Measurements from ENCODE around the gene CD209.
A peak's percentile ranks its signal among the peaks of the same experiment; 100 is the strongest.
"Not testable (repeated sequence)": the region's sequence is repeated elsewhere in the genome, so short reads cannot be mapped to it uniquely, and the experiment has no call there.

Gene CD209

GRCh38 chr19:7772752-7773291 lies 25.5 kb upstream of the CD209 start:
- ChIA-PET POLR2A (no interaction called here), CTCF (no interaction called here)
- TF ChIP-seq, protein P1, sequence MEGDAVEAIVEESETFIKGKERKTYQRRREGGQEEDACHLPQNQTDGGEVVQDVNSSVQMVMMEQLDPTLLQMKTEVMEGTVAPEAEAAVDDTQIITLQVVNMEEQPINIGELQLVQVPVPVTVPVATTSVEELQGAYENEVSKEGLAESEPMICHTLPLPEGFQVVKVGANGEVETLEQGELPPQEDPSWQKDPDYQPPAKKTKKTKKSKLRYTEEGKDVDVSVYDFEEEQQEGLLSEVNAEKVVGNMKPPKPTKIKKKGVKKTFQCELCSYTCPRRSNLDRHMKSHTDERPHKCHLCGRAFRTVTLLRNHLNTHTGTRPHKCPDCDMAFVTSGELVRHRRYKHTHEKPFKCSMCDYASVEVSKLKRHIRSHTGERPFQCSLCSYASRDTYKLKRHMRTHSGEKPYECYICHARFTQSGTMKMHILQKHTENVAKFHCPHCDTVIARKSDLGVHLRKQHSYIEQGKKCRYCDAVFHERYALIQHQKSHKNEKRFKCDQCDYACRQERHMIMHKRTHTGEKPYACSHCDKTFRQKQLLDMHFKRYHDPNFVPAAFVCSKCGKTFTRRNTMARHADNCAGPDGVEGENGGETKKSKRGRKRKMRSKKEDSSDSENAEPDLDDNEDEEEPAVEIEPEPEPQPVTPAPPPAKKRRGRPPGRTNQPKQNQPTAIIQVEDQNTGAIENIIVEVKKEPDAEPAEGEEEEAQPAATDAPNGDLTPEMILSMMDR (IDR thresholded peaks at IDR 0.05; ENCODE audit: control extremely low read depth, extremely low read depth, low read depth, missing control alignments): no peak
- DNase-seq (ENCODE audit: extremely low spot score): peak; percentile 66

- CTCF ChIA-PET: interaction anchor here (1.6 kb wide), 1 partner anchor 8 kb away, joined by 4 read pairs; the partner anchor contains the start of gene CLEC4M
- TF ChIP-seq, protein P1 (IDR thresholded peaks at IDR 0.05; ENCODE audit: control extremely low read depth, extremely low read depth, low read depth, missing control alignments): no peak
- POLR2A ChIA-PET: no interaction called here
- DNase-seq (ENCODE audit: extremely low spot score): no peak
Measured at GRCh38 chr19:7771072-7771471, 23.7 kb upstream of the CD209 start.

GRCh38 chr19:7769171-7769570 lies 21.8 kb upstream of the CD209 start:
- TF ChIP-seq, protein P1 (IDR thresholded peaks at IDR 0.05; ENCODE audit: control extremely low read depth, extremely low read depth, low read depth, missing control alignments): no peak
- DNase-seq (ENCODE audit: extremely low spot score): no peak
- ChIA-PET POLR2A (no interaction called here), CTCF (interaction anchor here (1.3 kb wide), 1 partner anchor 89 kb away, joined by 5 read pairs; the partner anchor contains the start of gene TRAPPC5)

- TF ChIP-seq, protein P1 (IDR thresholded peaks at IDR 0.05; ENCODE audit: control extremely low read depth, extremely low read depth, low read depth, missing control alignments): no peak
- no peak for DNase-seq (ENCODE audit: extremely low spot score)
- POLR2A ChIA-PET: no interaction called here
- CTCF ChIA-PET: interaction anchor here (0.9 to 1.7 kb wide), 3 partner anchors 9 to 87 kb away, joined by 4 to 6 read pairs (median 5); partner anchors contain the start of gene TRAPPC5
Measured at GRCh38 chr19:7767487-7767886, 20.2 kb upstream of the CD209 start.

DNA sequence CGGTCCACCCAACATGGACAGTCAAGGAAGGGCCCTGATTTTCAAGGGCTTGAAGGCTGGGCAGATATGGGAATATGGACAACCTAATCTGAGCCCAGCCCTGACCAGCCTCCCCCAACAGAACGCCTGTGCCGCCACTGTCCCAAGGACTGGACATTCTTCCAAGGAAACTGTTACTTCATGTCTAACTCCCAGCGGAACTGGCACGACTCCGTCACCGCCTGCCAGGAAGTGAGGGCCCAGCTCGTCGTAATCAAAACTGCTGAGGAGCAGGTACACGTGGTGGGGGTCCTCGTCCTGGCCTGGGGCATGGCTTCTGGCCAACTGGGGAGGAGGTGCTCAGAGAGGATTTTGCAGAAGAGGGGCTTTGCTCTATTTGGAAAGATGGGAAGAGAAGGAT lies 19.2 kb upstream of the CD209 start:
- no peak for DNase-seq (ENCODE audit: extremely low spot score)
- POLR2A ChIA-PET: interaction anchor here (1.6 kb wide), 1 partner anchor 65 kb away, joined by 4 read pairs; the partner anchor contains the start of gene FCER2
- CTCF ChIA-PET: interaction anchor here (1.7 kb wide), 1 partner anchor 10 kb away, joined by 6 read pairs; no protein-coding TSS in a partner anchor
- TF ChIP-seq, protein P1 (IDR thresholded peaks at IDR 0.05; ENCODE audit: control extremely low read depth, extremely low read depth, low read depth, missing control alignments): no peak

GRCh38 chr19:7765043-7765442 lies 17.7 kb upstream of the CD209 start:
- POLR2A ChIA-PET; DNase-seq (ENCODE audit: extremely low spot score); CTCF ChIA-PET: not testable (repeated sequence)

- DNase-seq (ENCODE audit: extremely low spot score); CTCF ChIA-PET; POLR2A ChIA-PET: not testable (repeated sequence)
Measured at GRCh38 chr19:7764157-7764556, 16.8 kb upstream of the CD209 start.

DNA sequence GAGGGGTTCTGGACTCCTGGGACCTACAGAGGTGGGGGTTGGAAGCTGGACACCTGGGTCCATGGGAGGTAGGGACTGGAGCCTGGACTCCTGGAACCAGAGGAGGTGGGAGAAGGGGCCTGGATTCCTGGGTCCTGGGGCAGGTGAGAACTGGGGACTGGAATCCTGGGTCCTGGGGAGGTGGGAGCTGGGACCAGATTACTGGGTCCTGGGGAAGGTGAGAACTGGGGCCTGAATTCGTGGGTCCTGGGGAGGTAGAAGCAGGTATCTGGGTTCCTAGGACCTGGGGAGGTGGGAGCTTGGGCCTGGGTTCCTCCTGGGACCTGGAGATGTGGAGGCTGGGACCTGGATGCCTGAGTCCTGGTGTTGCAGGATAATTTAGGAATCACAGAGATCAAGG lies 16.4 kb upstream of the CD209 start:
- no peak for DNase-seq (ENCODE audit: extremely low spot score)
- ChIA-PET POLR2A (no interaction called here), CTCF (interaction anchor here (1.1 to 1.4 kb wide), 2 partner anchors 8 to 13 kb away, joined by 3 to 4 read pairs; no protein-coding TSS in a partner anchor)
- TF ChIP-seq, protein P1 (IDR thresholded peaks at IDR 0.05; ENCODE audit: control extremely low read depth, extremely low read depth, low read depth, missing control alignments): no peak
